ENCODE measurements around the gene BOK. TPM values are rescaled to one million over a fixed set of nuclear protein-coding genes. Genes with fewer than 3 reads are reported as not detected.

The BOK gene
- total RNA-seq, 1 donor from 2014 or later, result 35.4 TPM

- no peak overlapping the region for H3K27ac ChIP-seq
- no peak overlapping the region for H3K4me3 ChIP-seq
- no peak for DNase-seq (ENCODE audit: low spot score in 2 of 2)
- peaks cover 8 to 16% of the 10 kb centered on the region in 2 donors for H3K4me1 ChIP-seq
- no peaks in the 10 kb centered on the region for H3K27me3 ChIP-seq
- intact Hi-C loops (cut with DNase I), result no loop called here
- H3K36me3 ChIP-seq, result peaks cover 3 to 4% of the 10 kb centered on the region in 2 donors
- TF ChIP-seq CTCF (IDR thresholded peaks at IDR 0.05), result no peak
- peaks cover 0 to 3% of the 10 kb centered on the region in 2 donors for H3K9me3 ChIP-seq
Observed at GRCh38 chr2:241562269-241562891, 3.8 kb downstream of the BOK start.

- Histone ChIP-seq H3K4me3 (no peak overlapping the region), H3K27me3 (no peaks in the 10 kb centered on the region), H3K27ac (no peak overlapping the region), H3K9me3 (no peaks in the 10 kb centered on the region), H3K4me1 (peaks cover 8 to 16% of the 10 kb centered on the region in 2 donors), H3K36me3 (peaks cover 3 to 4% of the 10 kb centered on the region in 2 donors)
- intact Hi-C loops (cut with DNase I), result no loop called here
- no peak for TF ChIP-seq CTCF (IDR thresholded peaks at IDR 0.05)
- DNase-seq (ENCODE audit: low spot score in 2 of 2), result no peak
Observed at GRCh38 chr2:241563031-241563507, 4.5 kb downstream of the BOK start.

- Histone ChIP-seq H3K27ac (no peak overlapping the region), H3K36me3 (peaks cover 3 to 4% of the 10 kb centered on the region in 2 donors), H3K9me3 (no peaks in the 10 kb centered on the region), H3K27me3 (no peaks in the 10 kb centered on the region), H3K4me1 (peaks cover 8 to 16% of the 10 kb centered on the region in 2 donors), H3K4me3 (no peak overlapping the region)
- no peak for TF ChIP-seq CTCF (IDR thresholded peaks at IDR 0.05)
- no peak for DNase-seq (ENCODE audit: low spot score in 2 of 2)
- intact Hi-C loops (cut with DNase I), result no loop called here
Observed at GRCh38 chr2:241563571-241563980, 5.0 kb downstream of the BOK start.

- H3K4me1 ChIP-seq, result peaks cover 8 to 16% of the 10 kb centered on the region in 2 donors
- no peak for TF ChIP-seq CTCF (IDR thresholded peaks at IDR 0.05)
- H3K9me3 ChIP-seq, result no peaks in the 10 kb centered on the region
- DNase-seq (ENCODE audit: low spot score in 2 of 2), result no peak
- no peak overlapping the region for H3K27ac ChIP-seq
- H3K27me3 ChIP-seq, result no peaks in the 10 kb centered on the region
- intact Hi-C loops (cut with DNase I), result no loop called here
- no peak overlapping the region for H3K4me3 ChIP-seq
- peaks cover 3 to 4% of the 10 kb centered on the region in 2 donors for H3K36me3 ChIP-seq
Observed at GRCh38 chr2:241563981-241564595, 5.5 kb downstream of the BOK start.

- Histone ChIP-seq H3K4me1 (peaks cover 8 to 14% of the 10 kb centered on the region in 2 donors), H3K27ac (no peak overlapping the region), H3K4me3 (no peak overlapping the region), H3K36me3 (peaks cover 3 to 4% of the 10 kb centered on the region in 2 donors), H3K27me3 (no peaks in the 10 kb centered on the region), H3K9me3 (no peaks in the 10 kb centered on the region)
- DNase-seq (ENCODE audit: low spot score in 2 of 2), result no peak
- intact Hi-C loops (cut with DNase I), result no loop called here
- no peak for TF ChIP-seq CTCF (IDR thresholded peaks at IDR 0.05)
Observed at GRCh38 chr2:241564596-241565410, 6.3 kb downstream of the BOK start.
